ENCODE data around the gene ZNF431. TPM values are rescaled to one million over a fixed set of nuclear protein-coding genes. Genes with fewer than 3 reads are reported as not detected.
A peak's percentile ranks its signal among the peaks of the same experiment; 100 is the strongest.

The ZNF431 gene
- total RNA-seq = 10 to 100 TPM; 22.7 to 29.6 (median 24.2) TPM

- H3K4me1 ChIP-seq = peaks cover 12 to 25% of the 10 kb centered on the region in 2 donors
- H3K27me3 ChIP-seq = no peaks in the 10 kb centered on the region
- intact Hi-C loops (cut with DNase I) = no loop called here
- H3K4me3 ChIP-seq (replicated peaks in 1 of 3) = peak within 1 kb of the TSS; percentile 14 to 93 (median 72)
- H3K9me3 ChIP-seq = no peaks in the 10 kb centered on the region
- peak; percentile 94 to 96 for DNase-seq
- TF ChIP-seq POLR2A (IDR thresholded peaks at IDR 0.05) (peak in 1 of 2 donors; percentile 93), CTCF (IDR thresholded peaks at IDR 0.05) (no peak)
- no peaks in the 10 kb centered on the region for H3K36me3 ChIP-seq
- H3K27ac ChIP-seq = peak within 1 kb of the TSS; percentile 52 to 85 (median 63)
- 1% methylated on average over 20 to 25 of the region's 30 CpGs for WGBS, 2 donors
Observed at GRCh38 chr19:21141787-21142464, at the start of gene ZNF431. Gene ZNF431 (plus strand): TSS chr19:21142040. CDS start chr19:21142184, 144 bp downstream.

- no peaks in the 10 kb centered on the region for H3K27me3 ChIP-seq
- no peaks in the 10 kb centered on the region for H3K36me3 ChIP-seq
- no peak for TF ChIP-seq CTCF (IDR thresholded peaks at IDR 0.05)
- no peak for TF ChIP-seq POLR2A (IDR thresholded peaks at IDR 0.05)
- no peaks in the 10 kb centered on the region for H3K9me3 ChIP-seq
- peaks cover 17 to 25% of the 10 kb centered on the region in 2 donors for H3K4me1 ChIP-seq
- DNase-seq = peak; percentile 62 to 65
- H3K27ac ChIP-seq = peak overlapping the region; percentile 75 to 79 (median 77)
- intact Hi-C loops (cut with DNase I) = no loop called here
- no peak overlapping the region for H3K4me3 ChIP-seq (replicated peaks in 1 of 3)
Observed at GRCh38 chr19:21092109-21092508, 49.7 kb upstream of the ZNF431 start.

- Histone ChIP-seq H3K27me3 (no peaks in the 10 kb centered on the region), H3K27ac (peak overlapping the region in 1 of 3 donors; percentile 18), H3K36me3 (no peaks in the 10 kb centered on the region), H3K9me3 (no peaks in the 10 kb centered on the region), H3K4me3 (replicated peaks in 1 of 3) (no peak overlapping the region), H3K4me1 (peaks cover 20 to 25% of the 10 kb centered on the region in 2 donors)
- DNase-seq = peak in 1 of 2 donors; percentile 18
- intact Hi-C loops (cut with DNase I) = no loop called here
- TF ChIP-seq POLR2A (IDR thresholded peaks at IDR 0.05) = no peak
- TF ChIP-seq CTCF (IDR thresholded peaks at IDR 0.05) = no peak
- WGBS, 2 donors = 46 to 79% methylated on average over 1 of the region's 1 CpG
Observed at GRCh38 chr19:21094347-21095025, 47.4 kb upstream of the ZNF431 start.

- Histone ChIP-seq H3K9me3 (no peaks in the 10 kb centered on the region), H3K4me3 (replicated peaks in 1 of 3) (no peak overlapping the region), H3K4me1 (peaks cover 10 to 21% of the 10 kb centered on the region in 2 donors), H3K27ac (no peak overlapping the region), H3K27me3 (no peaks in the 10 kb centered on the region), H3K36me3 (no peaks in the 10 kb centered on the region)
- TF ChIP-seq CTCF (IDR thresholded peaks at IDR 0.05) (no peak), POLR2A (IDR thresholded peaks at IDR 0.05) (no peak)
- 94 to 97% methylated on average over 2 of the region's 2 CpGs for WGBS, 2 donors
- intact Hi-C loops (cut with DNase I) = no loop called here
- no peak for DNase-seq
Observed at GRCh38 chr19:21098291-21098690, 43.5 kb upstream of the ZNF431 start.
